Liver (tissue), 3 donors: Measurements from ENCODE around the gene SVEP1.

Experiments used
- CTCF ChIP-seq: fragments of 150-350 bp; IDR thresholded peaks from 2 replicates; pipeline ENCODE4 v1.5.1; 2017; ENCODE audit warnings: improper control_type of control experiment, low read depth, low read length; ENCODE audit not compliant: missing input control
- EGR1 ChIP-seq, 2 donors: IDR thresholded peaks; 2 replicates each; pipeline ENCODE4 v1.6.1; 2016 to 2018; ENCODE audit warnings: antibody characterized with exemption in 2 of 2, low read depth in 2 of 2
- FOXA1 ChIP-seq: IDR thresholded peaks from 2 replicates; pipeline ENCODE4 v1.6.1; 2016; ENCODE audit warnings: antibody characterized with exemption
- GABPA ChIP-seq, 2 donors: IDR thresholded peaks in 1 of 2; conservative IDR thresholded peaks in 1 of 2; 2 replicates each; pipeline ENCODE4 v1.6.1; 2016; ENCODE audit warnings: antibody characterized with exemption in 2 of 2, mild to moderate bottlenecking in 1 of 2, moderate library complexity in 1 of 2
- JUND ChIP-seq, 2 donors: IDR thresholded peaks; 2 replicates each; pipeline ENCODE4 v1.6.1; 2016; ENCODE audit warnings: antibody characterized with exemption in 2 of 2
- MAX ChIP-seq: IDR thresholded peaks from 2 replicates; pipeline ENCODE4 v1.6.1; 2016; ENCODE audit warnings: antibody characterized with exemption
- RAD21 ChIP-seq, 2 donors: IDR thresholded peaks; 2 replicates each; pipeline ENCODE4 v1.6.1; 2016; ENCODE audit warnings: antibody characterized with exemption in 2 of 2, mild to moderate bottlenecking in 2 of 2
- RXRA ChIP-seq, 2 donors: IDR thresholded peaks; 2 replicates each; pipeline ENCODE4 v1.6.1; 2017 to 2018; ENCODE audit warnings: antibody characterized with exemption in 2 of 2, mild to moderate bottlenecking in 1 of 2
- SP1 ChIP-seq: IDR thresholded peaks from 2 replicates; pipeline ENCODE4 v1.6.1; 2018; ENCODE audit warnings: antibody characterized with exemption, mild to moderate bottlenecking
- TAF1 ChIP-seq: conservative IDR thresholded peaks from 2 replicates; pipeline ENCODE4 v1.6.1; 2016; ENCODE audit warnings: antibody characterized with exemption, mild to moderate bottlenecking
- YY1 ChIP-seq: IDR thresholded peaks from 2 replicates; pipeline ENCODE4 v1.6.1; 2016; ENCODE audit warnings: antibody characterized with exemption, mild to moderate bottlenecking
- ZBTB33 ChIP-seq: IDR thresholded peaks from 2 replicates; pipeline ENCODE4 v1.6.1; 2016; ENCODE audit warnings: antibody characterized with exemption
- TF ChIP-seq, protein P1 (sequence below): IDR thresholded peaks from 2 replicates; pipeline ENCODE4 v1.6.1; 2016; ENCODE audit warnings: antibody characterized with exemption, mild to moderate bottlenecking
- TF ChIP-seq, protein P2 (sequence below): IDR thresholded peaks from 2 replicates; pipeline ENCODE4 v1.6.1; 2016; ENCODE audit warnings: antibody characterized with exemption
- donor health status: healthy.
- donor health status: healthy.

DNA sequence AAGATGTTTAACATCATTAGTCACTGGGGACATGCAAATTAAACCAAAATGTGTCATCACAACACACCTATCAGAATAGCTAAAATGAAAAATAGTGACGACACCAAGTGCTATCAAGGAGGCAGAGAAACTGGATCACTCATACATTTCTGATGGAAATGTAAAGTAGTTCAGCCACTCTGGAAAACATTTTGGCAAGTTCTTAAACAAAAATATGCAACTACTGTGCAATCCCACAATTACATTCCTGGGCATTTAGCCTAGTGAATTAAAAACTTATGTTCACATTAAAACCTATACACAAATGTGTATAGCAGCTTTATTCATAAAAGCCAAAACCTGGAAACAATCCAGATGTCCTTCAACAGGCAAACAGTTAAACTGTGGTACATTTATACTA is 53.1 kb downstream of the SVEP1 start:
- TF ChIP-seq CTCF (no peak), YY1 (no peak), MAX (no peak), FOXA1 (no peak), TAF1 (no peak), GABPA (IDR thresholded peaks at IDR 0.05 in 1 of 2, conservative IDR thresholded peaks at IDR 0.05 in 1 of 2) (no peak), JUND (IDR thresholded peaks at IDR 0.05) (no peak), RAD21 (IDR thresholded peaks at IDR 0.05) (no peak), ZBTB33 (no peak), SP1 (no peak), RXRA (IDR thresholded peaks at IDR 0.05) (no peak), EGR1 (IDR thresholded peaks at IDR 0.05; ENCODE audit: low read depth in 2 of 2) (no peak)
- TF ChIP-seq, protein P1, sequence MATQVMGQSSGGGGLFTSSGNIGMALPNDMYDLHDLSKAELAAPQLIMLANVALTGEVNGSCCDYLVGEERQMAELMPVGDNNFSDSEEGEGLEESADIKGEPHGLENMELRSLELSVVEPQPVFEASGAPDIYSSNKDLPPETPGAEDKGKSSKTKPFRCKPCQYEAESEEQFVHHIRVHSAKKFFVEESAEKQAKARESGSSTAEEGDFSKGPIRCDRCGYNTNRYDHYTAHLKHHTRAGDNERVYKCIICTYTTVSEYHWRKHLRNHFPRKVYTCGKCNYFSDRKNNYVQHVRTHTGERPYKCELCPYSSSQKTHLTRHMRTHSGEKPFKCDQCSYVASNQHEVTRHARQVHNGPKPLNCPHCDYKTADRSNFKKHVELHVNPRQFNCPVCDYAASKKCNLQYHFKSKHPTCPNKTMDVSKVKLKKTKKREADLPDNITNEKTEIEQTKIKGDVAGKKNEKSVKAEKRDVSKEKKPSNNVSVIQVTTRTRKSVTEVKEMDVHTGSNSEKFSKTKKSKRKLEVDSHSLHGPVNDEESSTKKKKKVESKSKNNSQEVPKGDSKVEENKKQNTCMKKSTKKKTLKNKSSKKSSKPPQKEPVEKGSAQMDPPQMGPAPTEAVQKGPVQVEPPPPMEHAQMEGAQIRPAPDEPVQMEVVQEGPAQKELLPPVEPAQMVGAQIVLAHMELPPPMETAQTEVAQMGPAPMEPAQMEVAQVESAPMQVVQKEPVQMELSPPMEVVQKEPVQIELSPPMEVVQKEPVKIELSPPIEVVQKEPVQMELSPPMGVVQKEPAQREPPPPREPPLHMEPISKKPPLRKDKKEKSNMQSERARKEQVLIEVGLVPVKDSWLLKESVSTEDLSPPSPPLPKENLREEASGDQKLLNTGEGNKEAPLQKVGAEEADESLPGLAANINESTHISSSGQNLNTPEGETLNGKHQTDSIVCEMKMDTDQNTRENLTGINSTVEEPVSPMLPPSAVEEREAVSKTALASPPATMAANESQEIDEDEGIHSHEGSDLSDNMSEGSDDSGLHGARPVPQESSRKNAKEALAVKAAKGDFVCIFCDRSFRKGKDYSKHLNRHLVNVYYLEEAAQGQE, result no peak
- TF ChIP-seq, protein P2, sequence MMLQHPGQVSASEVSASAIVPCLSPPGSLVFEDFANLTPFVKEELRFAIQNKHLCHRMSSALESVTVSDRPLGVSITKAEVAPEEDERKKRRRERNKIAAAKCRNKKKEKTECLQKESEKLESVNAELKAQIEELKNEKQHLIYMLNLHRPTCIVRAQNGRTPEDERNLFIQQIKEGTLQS, result no peak
